ENCODE measurements around the gene DIPK1B.
"Not testable (repeated sequence)": the region's sequence is repeated elsewhere in the genome, so short reads cannot be mapped to it uniquely, and the experiment has no call there.

DIPK1B gene

DNA sequence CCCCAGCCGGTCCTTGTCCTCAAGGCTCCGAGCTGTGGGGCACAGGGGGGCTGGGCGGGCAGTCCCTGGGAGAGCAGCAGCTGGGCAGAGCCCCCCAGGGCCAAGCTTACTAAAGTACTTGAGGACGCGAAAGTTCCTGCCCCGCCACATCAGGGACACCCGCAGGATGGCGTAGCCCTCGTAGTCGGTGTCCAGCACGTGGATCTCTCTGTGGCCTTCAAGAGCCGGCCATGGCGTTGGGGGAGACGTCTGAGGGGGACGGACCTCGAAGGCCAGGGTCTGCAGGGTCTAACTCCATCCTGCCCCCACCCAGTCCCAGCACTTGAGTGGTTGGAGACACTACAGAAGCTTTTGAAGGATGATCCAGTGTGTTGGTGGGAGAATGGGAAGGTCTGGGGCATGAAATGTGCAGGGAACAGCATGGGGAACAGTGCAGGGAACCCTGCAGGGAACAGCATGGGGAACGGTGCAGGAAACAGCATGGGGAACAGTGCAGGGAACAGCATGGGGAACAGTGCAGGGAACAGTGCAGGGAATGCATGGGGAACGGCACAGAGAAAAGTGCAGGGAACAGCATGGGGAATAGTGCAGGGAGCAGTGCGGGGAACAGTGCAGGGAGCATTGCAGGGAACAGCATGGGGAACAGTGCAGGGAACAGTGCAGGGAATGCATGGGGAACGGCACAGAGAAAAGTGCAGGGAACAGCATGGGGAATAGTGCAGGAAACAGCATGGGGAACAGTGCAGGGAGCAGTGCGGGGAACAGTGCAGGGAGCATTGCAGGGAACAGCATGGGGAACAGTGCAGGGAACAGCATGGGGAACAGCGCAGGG lies 43.1 kb downstream of the DIPK1B start:
- DNase-seq = not testable (repeated sequence)

DNA sequence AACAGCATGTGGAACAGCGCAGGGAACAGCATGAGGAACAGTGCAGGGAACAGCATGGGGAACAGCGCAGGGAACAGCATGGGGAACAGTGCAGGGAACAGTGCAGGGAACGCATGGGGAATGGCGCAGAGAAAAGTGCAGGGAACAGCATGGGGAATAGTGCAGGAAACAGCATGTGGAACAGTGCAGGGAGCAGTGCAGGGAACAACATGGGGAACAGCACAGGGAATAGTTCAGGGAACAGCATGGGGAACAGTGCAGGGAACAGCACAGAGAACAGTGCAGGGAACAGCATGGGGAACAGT lies 43.7 kb downstream of the DIPK1B start:
- no peak for DNase-seq

DNA sequence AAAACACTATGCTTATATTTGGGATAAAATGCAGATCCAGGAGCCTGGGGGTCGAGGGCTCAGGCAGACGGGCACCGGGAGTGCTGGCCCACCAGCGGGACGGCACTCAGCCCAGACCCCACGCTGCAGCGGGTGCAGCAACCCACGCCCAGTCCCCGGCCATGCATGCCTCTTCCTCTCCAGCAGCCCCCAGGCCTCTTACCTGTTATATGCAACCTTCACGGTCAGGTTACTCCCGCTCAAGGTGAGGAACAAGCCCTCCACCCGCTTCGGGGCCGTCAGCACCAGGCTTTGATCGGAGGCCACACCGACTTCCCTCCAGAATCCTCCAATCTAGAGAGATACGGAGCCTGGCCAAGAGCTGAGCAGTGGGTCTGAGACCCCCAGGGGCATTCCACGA lies 44.5 kb downstream of the DIPK1B start:
- DNase-seq = no peak

DNA sequence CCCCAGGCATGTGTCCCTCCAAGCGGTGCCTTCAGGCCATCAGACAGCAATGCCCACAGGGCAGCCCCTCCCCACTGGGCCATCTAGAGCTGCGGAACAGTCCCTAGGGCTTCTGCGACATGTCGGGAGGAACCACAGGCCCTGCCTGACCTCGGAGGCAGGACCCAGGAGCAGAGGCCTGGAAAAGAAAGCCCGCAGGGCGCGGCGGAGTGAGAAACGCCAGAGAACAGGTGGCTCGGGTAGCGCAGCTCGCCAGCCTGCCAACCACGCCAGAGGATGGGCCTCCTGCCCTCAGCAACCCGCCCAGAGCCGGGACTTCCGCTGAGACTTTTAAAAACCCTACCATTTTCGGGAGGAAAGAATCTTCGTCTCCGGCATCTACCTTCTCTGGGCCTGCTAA lies 45.0 kb downstream of the DIPK1B start:
- no peak for DNase-seq

DNA sequence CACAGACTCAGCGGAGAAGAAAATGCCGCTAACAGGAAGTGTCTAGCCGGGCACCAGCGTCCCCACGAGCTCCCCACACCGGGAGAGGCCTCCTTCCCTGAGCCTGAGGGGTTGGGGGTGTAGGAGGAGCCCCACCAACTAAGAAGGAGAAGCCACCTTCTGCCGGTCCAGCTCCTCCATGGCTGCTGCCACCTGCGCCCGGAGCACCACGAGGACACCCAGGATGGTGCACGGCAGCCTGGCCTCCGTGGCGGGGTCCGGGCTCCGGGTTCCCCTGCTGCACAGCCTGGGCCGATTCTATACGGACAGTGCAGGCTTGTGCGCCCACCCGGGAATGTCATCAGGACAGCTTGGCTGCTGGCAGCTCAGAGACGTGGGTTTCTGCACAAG lies 45.4 kb downstream of the DIPK1B start:
- no peak for DNase-seq

DNA sequence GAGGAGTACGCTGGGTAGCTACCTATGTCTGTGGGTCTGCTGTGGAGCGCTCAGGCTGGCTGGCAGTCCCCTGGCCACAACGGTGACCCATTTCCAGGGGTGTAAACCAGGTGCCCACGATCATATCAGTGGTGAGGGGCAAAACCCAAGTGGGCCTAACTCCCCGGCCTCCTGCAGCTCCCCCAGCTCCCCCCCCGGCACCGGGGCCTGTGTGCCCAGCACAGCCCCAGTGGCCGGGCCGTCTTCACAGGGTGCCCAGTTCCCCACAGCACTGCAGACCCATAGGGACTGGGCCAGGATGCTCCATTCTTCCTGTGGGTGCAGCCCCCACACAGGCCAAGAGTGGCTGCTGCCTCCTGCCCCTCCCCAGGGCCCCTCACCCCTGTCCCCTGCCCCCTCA lies 46.6 kb downstream of the DIPK1B start:
- no peak for DNase-seq

DNA sequence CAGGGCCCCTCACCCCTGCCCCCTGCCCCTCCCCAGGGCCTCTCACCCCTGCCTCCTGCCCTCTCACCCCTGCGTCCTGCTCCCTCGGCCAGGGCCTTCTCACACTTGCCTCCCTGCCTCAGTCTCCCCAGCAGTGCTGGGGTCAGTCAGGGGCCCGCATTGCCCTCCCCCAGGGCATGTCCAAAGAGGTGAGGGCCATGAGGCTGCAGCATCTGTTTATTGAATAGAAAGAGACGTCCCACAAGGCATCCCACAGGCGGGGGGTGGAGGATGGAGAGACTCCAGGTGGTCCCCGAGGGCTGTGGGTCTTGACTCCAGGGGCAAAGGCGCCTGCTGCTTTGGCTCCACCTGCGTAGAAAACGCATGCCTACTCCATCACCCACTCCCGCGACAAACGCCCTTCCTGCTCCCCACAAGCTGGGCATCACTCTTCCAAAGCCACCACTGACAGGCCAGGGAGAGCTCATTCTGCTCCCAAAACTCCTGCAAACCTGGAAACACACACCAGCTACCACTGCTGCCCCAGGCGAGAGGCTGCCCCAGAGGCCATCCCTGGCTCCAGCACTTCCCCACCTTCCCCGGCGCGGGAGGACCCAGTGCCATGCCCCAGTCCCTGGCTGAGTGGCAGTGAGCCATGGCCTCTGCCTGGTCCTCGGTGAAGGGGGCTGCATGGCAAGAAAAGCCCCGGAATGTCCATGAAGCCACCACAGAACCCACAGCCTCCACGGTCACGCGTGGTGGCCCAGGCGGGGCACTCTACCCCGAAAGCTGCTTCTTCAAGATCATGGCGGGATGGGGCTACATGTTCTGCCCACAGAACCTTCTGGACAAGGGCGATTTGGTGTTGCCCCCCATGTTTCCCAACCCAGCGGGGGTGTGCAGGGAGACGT lies 47.3 kb downstream of the DIPK1B start:
- DNase-seq = no peak

DNA sequence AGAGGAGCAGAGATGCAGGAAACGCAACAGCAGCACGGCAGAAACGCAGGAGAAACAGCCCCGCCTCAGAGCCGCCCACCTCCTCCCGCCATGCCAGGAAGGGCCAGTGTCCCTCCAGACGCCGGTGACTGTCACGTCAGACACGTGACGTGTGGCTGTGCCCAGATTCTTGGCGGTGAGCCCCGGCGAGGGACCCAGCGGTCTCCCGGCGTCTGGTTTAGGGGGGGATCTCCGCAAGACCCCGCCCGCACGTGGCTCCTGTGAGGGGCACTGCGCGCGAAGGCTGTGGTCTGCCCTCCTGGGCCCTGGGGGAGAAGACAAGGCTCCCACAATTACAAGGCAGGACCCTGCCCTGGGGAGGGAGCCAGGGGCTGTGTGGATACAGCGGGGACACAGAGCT lies 48.1 kb downstream of the DIPK1B start:
- DNase-seq = no peak

DNA sequence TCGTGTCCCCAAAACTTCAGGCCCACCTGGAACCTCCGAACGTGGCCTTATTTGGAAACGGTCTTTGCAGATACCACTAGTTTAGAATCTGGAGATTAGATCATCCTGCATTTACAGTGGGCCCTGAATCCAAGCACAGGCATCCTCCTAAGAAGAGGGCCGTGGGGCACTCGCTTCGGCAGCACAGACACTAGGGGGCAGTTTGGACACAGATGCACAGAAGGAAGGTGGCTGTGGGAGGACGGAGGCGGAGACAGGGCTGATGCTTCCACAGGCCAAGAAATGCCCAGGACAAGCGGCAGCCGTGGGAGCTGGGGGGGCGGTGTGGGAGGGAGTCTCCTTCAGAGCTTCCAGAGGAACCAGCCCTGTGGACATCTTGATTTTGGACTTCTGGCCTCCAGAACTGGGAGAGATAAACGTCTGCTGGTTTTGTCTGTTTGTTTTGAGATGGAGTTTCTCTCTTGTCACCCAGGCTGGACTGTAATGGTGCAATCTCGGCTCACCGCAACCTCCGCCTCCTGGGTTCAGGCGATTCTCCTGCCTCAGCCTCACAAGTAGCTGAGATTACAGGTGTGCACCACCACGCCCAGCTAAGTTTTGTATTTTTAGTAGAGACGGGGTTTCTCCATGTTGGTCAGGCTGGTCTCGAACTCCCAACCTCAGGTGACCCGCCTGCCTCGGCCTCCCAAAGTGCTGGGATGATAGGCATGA lies 48.6 kb downstream of the DIPK1B start:
- not testable (repeated sequence) for DNase-seq

DNA sequence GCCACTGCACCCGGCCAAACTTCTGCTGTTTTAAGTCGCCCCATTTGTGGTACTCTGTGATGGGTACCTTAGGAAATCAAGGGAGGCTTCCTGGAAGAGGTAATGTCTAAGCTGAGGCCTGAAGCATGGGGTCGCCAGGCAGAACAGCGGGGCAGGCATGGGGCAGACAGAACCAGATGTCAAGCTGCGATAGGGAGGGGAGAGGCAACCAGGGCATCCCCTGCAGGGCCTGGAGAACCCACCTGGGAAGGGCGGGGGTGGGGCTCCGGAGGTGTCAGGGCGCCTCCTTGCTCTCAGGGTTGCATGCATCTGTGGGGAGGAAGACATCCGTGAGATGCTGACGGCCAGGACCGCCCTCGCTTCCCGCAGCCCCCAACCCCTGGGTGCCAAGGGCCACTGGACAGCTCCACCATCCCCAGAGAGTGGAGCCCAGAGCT lies 49.2 kb downstream of the DIPK1B start:
- DNase-seq = no peak

DNA sequence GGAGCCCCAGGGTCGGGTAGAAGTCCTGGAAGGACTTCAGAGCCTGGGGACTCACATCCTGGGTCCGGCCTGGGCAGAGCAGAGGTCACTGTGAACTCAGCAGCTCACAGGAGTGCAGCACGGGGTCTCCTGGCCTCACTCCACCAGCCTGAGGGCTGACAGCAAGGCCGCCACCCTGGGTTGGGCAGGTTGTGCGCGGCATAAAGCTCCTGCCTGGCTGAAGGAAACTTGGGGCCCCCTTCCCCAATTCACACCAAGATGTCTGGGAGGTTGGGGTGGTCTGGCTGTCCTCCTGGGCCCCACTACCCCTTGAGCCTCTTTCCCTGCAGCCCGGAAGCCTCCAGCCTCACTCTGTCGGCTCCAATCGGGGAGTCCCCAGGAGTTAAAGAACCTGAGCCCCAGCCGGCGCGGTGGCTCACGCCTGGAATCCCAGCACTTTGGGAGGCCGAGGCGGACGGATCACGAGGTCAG lies 49.9 kb downstream of the DIPK1B start:
- DNase-seq = no peak

DNA sequence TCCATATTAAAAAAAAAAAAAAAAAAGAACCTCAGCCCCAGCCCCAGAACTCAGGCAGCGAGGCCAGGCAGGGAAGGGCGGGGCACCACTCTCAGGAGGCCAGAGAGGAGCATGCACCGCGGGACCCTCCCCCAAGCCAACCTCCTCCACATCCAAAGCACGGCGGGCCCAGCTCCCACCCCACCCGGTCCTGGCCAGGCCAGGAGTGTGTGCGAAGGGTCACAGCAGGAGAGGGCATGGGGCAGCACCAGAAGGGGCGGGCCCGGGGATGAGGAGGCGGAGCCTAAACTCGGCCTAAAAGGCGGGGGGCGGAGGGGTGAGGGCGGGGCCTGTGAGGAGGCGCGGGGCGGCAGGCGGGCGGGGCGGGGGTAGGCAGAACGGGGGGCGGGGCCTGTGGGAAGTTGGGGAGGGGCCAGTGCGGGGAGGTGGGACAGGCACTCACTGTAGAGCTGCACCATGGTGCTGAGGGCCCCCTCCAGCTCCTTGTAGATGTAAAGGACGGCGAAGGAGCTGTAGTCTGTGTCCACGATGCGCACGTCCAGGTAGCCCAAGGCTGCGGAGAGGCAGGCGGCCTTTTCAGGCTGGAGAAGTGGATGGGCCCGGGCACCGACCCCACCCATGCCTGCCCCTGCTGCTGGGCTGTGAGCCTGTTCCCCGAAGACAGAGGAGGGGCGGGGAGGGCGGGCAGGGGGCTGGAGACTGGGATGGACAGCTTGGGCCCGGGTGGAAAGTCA lies 50.7 kb downstream of the DIPK1B start:
- DNase-seq = peak; percentile 52

DNA sequence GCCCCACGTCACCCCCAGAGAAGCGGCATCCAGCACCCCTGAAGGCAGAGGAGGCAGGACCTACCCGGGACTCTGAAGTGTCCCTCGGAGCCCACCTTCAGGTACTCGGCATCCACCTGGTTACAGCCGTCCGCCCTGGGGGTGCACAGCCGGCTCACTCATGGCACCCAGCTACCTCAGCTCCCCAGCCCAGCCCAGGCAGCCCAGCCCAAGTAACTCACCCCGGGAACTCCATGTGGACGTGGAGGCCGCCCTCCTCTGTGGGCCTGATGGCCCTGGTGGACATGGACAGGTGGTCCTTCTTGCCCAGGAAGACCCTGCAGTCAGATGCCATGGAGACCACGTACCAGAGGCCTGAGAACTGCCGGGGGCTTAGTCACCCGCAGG lies 51.3 kb downstream of the DIPK1B start:
- DNase-seq = no peak

DNA sequence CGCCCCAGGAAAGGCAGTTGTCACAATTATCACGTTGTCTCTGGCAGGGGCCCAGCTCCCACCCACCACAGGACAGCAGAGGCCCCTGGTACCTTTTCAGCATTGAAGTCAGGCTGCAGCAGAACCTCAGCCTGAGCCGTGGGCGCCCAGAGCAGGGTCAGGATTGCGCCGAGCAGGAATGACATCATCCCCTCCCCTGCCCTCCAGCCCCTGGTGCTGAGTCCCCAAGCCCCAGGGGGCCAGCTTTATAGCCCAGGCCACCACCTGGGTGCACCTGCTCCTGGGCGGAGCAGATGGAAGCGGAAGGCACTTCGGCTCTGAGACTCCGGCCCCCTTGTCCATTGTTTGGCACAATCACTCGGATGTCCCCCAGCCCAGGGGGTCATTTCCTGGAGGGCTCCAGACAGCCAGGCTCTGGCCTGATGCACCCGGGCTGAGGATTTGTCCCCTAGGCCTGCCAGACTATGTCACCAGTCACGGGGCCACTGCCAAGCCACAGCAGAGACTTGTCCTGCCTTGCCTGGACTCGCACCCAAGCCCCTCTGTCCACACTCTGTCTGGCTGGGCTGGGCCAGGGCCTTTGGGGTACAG lies 52.0 kb downstream of the DIPK1B start, which contains the start of gene LCN15:
Gene LCN15 (minus strand): TSS at position 218 of the 591 bp plus-strand sequence. CDS start 30 bp downstream, at position 188.
- no peak for DNase-seq

DNA sequence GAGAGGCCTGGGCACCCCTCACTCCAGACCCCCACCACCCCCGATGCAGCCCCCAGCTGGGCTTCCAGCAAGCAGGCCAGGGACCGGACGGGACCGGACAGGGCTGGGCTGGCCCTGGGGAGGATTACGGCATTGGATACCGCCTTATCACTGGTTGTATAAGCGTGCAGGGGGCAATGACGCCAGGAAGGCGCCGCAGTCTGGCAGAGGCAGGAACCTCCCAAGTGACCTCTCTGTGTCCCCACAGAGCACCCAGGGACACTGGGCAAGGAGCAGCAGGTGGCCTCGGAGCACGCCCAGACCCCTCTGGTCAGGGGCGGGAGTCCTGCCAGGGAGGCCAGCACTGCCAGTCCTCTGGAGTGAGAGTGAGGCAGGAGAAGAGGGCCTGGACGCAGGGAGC lies 52.7 kb downstream of the DIPK1B start:
- no peak for DNase-seq

DNA sequence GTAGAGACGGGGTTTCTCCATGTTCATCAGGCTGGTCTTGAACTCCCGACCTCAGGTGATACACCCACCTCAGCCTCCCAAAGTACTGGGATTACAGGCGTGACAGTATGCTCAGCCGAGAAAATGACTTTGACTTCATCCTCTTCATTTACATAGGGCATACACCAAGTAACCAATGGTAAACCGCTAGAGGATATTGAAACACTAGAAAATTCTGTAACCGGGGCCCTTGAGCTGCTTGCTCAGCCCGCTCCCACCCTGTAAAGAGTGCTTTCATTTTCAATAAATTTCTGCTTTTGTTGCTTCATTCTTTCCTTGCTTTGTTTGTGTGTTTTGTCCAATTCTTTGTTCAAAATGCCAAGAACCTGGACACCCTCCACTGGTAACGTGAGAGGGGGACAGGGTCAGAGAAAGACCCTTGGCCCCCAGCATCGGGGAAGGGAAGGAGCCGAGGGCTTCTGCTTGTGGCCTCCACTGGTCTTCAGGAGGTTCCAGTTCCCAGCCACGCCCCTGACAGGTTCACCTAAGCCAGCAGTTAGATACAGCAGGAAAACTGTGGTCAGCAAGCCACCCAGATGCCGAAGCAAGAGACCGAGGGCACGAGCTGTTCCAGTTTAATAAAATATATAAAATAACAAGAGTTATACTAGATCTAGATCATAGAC lies 53.5 kb downstream of the DIPK1B start:
- not testable (repeated sequence) for DNase-seq

DNA sequence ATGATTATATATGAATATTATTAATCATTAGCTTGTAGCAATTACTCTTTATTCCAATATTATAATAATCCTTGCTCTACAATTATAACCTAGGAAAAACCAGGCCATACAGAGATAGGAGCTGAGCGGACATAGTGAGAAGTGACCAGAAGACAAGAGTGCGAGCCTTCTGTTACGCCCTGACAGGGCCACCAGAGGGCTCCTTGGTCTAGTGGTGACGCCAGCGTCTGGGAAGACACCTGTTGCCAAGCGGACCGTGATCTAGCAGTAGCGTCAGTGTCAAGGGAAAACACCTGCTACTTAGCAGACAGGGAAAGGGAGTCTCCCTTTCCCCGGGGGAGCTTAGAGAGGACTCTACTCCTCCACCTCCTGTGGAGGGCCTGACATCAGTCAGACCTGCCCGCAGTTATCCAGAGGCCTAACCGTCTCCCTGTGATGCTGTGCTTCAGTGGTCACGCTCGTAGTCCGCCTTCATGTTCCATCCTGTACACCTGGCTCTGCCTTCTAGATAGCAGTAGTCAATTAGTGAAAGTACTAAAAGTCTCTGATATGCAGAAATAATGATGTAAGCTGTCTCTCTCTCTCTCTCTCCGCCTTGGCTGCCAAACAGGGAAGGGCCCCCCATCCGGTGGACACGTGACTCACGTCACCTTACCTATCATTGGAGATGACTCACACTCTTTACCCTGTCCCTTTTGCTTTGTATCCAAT lies 54.2 kb downstream of the DIPK1B start:
- peak; percentile 65 for DNase-seq

DNA sequence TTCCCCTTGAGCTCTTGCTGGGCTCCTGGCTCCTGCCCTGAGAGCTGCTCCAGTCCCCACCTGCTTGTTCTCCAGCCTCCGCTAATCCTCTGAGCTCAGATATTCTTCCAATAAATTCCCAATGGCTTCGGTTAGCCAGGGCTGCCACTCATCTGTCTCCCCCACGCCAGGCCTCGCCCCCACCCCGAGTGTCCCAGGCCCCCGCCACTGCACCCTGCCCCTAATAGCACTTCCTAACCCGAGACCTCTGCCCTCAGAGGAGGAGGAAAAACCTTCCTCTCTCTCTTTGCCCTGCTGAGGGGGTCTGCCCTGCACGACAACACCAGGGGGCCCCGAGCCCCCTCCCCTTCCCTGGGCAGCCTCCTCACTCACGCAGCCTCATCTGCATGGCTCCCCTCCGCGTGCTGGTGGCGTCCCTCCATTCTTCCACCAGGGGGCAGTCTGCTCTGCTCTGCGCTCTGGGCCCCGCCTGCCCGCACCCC lies 57.4 kb downstream of the DIPK1B start:
- DNase-seq = peak; percentile 61

DNA sequence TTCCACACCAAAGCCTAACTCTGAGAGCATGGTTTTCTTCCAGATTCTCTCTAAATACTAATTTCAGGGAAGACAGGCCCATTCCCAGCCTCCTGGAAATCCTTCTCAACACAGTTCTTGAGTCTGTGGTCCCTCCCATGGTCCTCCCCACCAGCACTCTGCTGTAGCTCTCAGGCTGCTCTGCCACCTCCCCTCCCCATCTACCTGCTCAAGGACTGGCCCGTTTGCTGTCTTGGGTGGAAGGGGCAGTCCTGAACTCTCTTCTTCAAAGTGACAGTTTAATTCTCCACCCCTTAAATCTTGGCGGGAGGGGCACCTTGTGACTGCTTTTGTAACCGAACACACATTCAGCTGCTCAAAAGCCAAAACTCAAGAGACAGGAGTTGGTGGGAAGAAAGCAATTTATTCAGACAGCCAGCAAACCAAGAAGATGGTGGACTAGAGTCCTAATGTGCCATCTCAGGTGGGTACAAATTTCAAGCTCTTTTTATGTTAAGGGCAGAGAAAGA lies 59.6 kb downstream of the DIPK1B start:
- no peak for DNase-seq

DNA sequence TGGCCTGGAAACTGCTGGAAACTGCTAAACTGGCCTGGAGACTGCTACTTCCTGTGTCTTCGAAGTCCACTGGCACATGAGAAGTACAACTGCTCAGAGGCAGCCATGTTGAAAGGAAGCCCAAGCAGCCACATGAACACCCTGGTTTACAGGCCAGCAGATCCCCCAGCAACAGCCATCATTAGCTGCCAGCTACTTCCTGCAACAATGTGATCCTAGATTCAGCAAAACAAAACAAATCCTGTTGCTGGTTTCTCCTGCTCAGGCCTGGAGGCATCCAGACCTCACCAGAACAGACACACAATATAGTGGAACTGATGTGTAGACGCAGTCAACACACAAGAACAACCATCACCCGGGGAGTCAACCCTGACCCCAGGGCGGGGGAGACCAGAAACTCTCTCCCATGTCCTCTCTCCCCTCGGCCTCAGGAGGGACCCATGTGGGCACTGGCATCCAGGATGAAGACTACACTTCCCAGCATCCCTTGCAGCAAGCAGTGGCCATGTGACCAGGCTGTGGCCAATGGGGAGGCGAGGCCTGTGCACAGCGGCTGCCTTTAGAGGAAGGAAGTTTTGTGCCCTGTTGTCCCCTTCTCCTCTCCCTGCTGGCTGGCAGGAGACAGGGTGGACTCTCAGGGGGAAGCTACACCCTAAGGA lies 61.1 kb downstream of the DIPK1B start:
- DNase-seq = no peak
